H1 (cell line): ENCODE data around the gene ABHD1. TPM values are rescaled to one million over a fixed set of nuclear protein-coding genes. Genes with fewer than 3 reads are reported as not detected.

Source experiments
- JUND ChIP-seq: IDR thresholded peaks from 2 replicates; pipeline ENCODE4 v1.6.1; 2011; ENCODE audit warnings: mild to moderate bottlenecking, improper control_type of control experiment, low read length
- polyA plus RNA-seq, 7 experiments: library from polyadenylated mRNA; depleted of rRNA in 3 of 7; stranded (reverse) in 5 of 7; unstranded in 2 of 7; fragments of >200 nt in 5 of 7; fragments of 200-250 nt in 2 of 7; gene quantifications; 1 replicate in 5 of 7; 2 replicates in 1 of 7; 4 replicates in 1 of 7; pipeline versions ENCODE4 v1.2.1 to v1.2.3, GENCODE V29; 2011 to 2013; ENCODE audit warnings: missing spikeins in 2 of 7, mixed read lengths in 2 of 7
- total RNA-seq: library from RNA; stranded (reverse); fragmentation: NEBNext Ultra II Directional; extraction: Animal tissue kit (Norgen Biotek cat#: 25700); gene quantifications from 2 replicates; pipeline ENCODE4 v1.2.1, GENCODE V29; 2021

Gene ABHD1
- total and polyA plus RNA-seq, 2 of the 8 experiments (the other 6 are each of a cell fraction or from before 2014, with no cell fraction given): 0.20 to 1.1 TPM

- no peak for TF ChIP-seq JUND
Observed at GRCh38 chr2:27154488-27154887, 30.9 kb downstream of the ABHD1 start (continued).
